Measurements from ENCODE around the gene MACROD2.
"Not testable (repeated sequence)": the region's sequence is repeated elsewhere in the genome, so short reads cannot be mapped to it uniquely, and the experiment has no call there.

The MACROD2 gene

DNA sequence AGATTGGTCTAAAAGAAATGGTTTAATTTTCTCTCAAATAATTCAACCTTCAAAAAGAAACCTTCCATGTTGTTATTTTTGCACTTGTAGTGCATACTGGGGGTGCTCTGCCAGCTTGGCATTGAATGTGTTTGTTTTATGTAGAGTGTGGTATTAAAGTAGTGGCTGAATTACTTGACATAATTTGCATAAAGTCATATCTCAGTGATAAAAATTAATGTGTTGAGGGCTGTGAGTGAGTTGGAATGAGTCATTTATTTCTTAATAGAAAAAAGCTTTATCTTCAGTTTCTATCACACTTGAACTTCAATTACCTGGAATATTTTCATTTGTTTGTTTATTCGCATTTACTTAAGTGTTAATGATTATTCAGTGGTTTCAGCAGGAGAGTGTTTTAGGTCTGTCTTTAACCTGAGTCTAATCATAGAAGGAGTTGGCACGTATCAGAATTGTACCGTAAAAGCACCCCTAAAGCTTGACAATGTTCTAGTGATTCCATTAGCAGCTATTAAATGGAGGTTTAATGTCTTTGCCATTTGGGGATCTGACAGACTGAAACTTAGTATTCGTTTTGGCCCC lies 1143.3 kb downstream of the MACROD2 start:
- no peak overlapping the region for H3K4me3 ChIP-seq (ENCODE audit: low read depth, low read length)
- TF ChIP-seq CTCF (IDR thresholded peaks at IDR 0.05; ENCODE audit: borderline replicate concordance, insufficient read depth, low read depth, low read length): no peak

DNA sequence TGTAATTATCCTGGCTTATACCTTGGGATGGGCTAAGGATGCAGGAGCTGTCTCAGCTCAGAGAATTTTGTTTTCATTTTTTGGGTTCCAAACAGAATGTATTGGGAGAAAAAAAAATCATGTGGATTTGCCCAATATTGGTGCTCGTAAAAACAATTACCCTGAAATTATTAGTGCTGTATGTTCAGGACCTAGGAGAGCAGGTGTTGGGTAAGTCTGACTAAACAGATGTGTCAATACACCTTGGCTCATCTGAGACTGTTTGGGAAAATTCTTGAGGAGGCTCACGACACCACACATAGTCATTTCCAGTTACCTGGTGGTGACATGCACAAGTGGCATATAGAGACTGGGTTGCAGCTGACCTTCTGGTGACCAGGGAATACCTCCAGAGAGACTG lies 1144.2 kb downstream of the MACROD2 start:
- TF ChIP-seq CTCF (IDR thresholded peaks at IDR 0.05; ENCODE audit: borderline replicate concordance, insufficient read depth, low read depth, low read length): no peak
- no peak overlapping the region for H3K4me3 ChIP-seq (ENCODE audit: low read depth, low read length)

- no peak for TF ChIP-seq CTCF (IDR thresholded peaks at IDR 0.05; ENCODE audit: borderline replicate concordance, insufficient read depth, low read depth, low read length)
- H3K4me3 ChIP-seq (ENCODE audit: low read depth, low read length): no peak overlapping the region
Measured at GRCh38 chr20:15140286-15140685, 1145.0 kb downstream of the MACROD2 start.

DNA sequence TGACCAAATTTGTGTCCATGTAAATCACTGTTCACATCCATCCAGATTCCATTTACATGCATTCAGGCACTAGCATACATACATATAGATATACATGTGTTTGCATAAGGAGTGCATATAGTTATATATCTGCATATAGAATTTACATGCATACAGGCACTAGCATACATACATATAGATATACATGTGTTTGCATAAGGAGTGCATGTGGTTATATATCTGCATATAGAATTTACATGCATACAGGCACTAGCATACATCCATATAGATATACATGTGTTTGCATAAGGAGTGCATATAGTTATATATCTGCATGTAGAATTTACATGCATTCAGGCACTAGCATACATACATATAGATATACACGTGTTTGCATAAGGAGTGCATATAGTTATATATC lies 1145.6 kb downstream of the MACROD2 start:
- H3K4me3 ChIP-seq (ENCODE audit: low read depth, low read length): not testable (repeated sequence)

DNA sequence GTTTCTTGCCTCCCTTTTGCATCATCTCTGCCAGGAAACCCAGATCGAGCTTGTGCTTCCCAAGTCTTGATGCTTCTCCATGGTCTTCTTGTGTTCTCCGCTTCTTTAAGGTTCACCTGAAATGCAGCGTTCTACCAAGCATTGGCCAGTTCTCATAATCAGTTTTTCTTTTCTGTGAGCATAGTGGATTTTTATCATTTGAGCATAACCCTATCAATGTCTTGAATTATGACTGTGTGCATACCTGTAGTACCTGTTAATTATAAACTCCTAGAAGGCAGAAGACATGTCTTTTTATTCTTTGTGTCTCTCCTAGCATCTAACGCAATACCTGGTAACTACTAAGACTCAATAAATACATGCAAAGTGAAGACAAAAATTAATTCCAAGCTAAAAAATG lies 1146.5 kb downstream of the MACROD2 start:
- H3K4me3 ChIP-seq (ENCODE audit: low read depth, low read length): no peak overlapping the region
- no peak for TF ChIP-seq CTCF (IDR thresholded peaks at IDR 0.05; ENCODE audit: borderline replicate concordance, insufficient read depth, low read depth, low read length)

DNA sequence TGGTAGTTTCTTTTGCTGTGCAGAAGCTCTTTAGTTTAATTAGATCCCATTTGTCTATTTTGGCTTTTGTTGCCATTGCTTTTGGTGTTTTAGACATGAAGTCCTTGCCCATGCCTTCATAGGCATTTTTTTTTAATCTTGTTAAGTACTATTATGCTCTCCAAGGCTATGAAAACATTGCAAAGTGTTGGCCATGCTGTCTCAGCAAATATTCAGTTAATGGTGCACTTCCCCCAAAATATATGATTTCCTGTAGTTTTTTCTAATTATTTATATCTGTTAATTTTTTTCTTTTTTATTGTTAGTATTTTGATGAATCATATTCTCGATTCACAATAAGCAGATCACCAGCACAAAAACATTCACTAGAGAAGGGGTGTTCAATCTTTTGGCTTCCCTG lies 1148.2 kb downstream of the MACROD2 start:
- H3K4me3 ChIP-seq (ENCODE audit: low read depth, low read length): no peak overlapping the region
- no peak for TF ChIP-seq CTCF (IDR thresholded peaks at IDR 0.05; ENCODE audit: borderline replicate concordance, insufficient read depth, low read depth, low read length)

- H3K4me3 ChIP-seq (ENCODE audit: low read depth, low read length): no peak overlapping the region
- TF ChIP-seq CTCF (IDR thresholded peaks at IDR 0.05; ENCODE audit: borderline replicate concordance, insufficient read depth, low read depth, low read length): no peak
Measured at GRCh38 chr20:15144916-15145315, 1149.6 kb downstream of the MACROD2 start.

GRCh38 chr20:15146948-15147347 lies 1151.6 kb downstream of the MACROD2 start:
- TF ChIP-seq CTCF (IDR thresholded peaks at IDR 0.05; ENCODE audit: borderline replicate concordance, insufficient read depth, low read depth, low read length): no peak
- no peak overlapping the region for H3K4me3 ChIP-seq (ENCODE audit: low read depth, low read length)

All from GM12875 (cell line).